GM18517 (cell line): Measurements from ENCODE around the gene BRWD1.

Source experiments
- ATAC-seq: cut with Tn5 transposase; IDR thresholded peaks from one replicate; pipeline ENCODE4 v1.9.1; 2021; ENCODE audit warnings: mild to moderate bottlenecking, moderate library complexity; ENCODE audit not compliant: unreplicated experiment

Gene BRWD1

GRCh38 chr21:39313571-39314142, at the start of gene BRWD1:
Gene BRWD1, minus strand, starts transcription at chr21:39313632. Its CDS starts 141 bp downstream, at chr21:39313491.
- ATAC-seq: peak; percentile 47

GRCh38 chr21:39362733-39363132, 49.3 kb upstream of the BRWD1 start:
- no peak for ATAC-seq

- ATAC-seq: no peak
These were observed 46.0 kb upstream of the BRWD1 start for GRCh38 chr21:39359382-39359781.

GRCh38 chr21:39353295-39353694, 39.9 kb upstream of the BRWD1 start:
- no peak for ATAC-seq

GRCh38 chr21:39350094-39351005, 36.9 kb upstream of the BRWD1 start:
- ATAC-seq: no peak

- peak; percentile 90 for ATAC-seq
These were observed 36.0 kb upstream of the BRWD1 start for GRCh38 chr21:39349211-39350093.

GRCh38 chr21:39348355-39349210, 35.2 kb upstream of the BRWD1 start, which contains the start of gene HMGN1:
Gene HMGN1, minus strand, starts transcription at chr21:39349088. Its CDS starts 171 bp downstream, at chr21:39348917.
- ATAC-seq: peak; percentile 42

- ATAC-seq: no peak
These were observed 34.6 kb upstream of the BRWD1 start for GRCh38 chr21:39348040-39348354.

- no peak for ATAC-seq
These were observed 34.1 kb upstream of the BRWD1 start for GRCh38 chr21:39347537-39347936.

- no peak for ATAC-seq
These were observed 33.4 kb upstream of the BRWD1 start for GRCh38 chr21:39346671-39347331.

GRCh38 chr21:39346206-39346605, 32.8 kb upstream of the BRWD1 start:
- no peak for ATAC-seq

GRCh38 chr21:39345440-39345839, 32.0 kb upstream of the BRWD1 start:
- ATAC-seq: no peak

- ATAC-seq: no peak
These were observed 31.4 kb upstream of the BRWD1 start for GRCh38 chr21:39344848-39345247.

GRCh38 chr21:39341249-39341923, 28.0 kb upstream of the BRWD1 start:
- no peak for ATAC-seq

- no peak for ATAC-seq
These were observed 27.3 kb upstream of the BRWD1 start for GRCh38 chr21:39340687-39341086.

GRCh38 chr21:39339231-39339630, 25.8 kb upstream of the BRWD1 start:
- no peak for ATAC-seq

GRCh38 chr21:39336457-39337008, 23.1 kb upstream of the BRWD1 start:
- ATAC-seq: no peak

- ATAC-seq: no peak
These were observed 21.2 kb upstream of the BRWD1 start for GRCh38 chr21:39334611-39335010.

GRCh38 chr21:39332175-39332574, 18.7 kb upstream of the BRWD1 start:
- ATAC-seq: no peak
